Liver (tissue), 9 donors: ENCODE results near the gene MGST3. TPM values are rescaled to one million over a fixed set of nuclear protein-coding genes. Genes with fewer than 3 reads are reported as not detected.

Source experiments
- DNase-seq: peaks from one replicate; pipeline ENCODE4 v3.0.0-alpha.2; 2017; ENCODE audit warnings: low spot score
- H3K27ac ChIP-seq, 2 donors: one replicate each; pipeline ENCODE4 v1.7.0; 2013; ENCODE audit warnings: inconsistent platforms in 2 of 2, low read length in 2 of 2, control low read depth in 1 of 2, low read depth in 1 of 2, mild to moderate bottlenecking in 1 of 2
- H3K27me3 ChIP-seq, 4 donors: one replicate each; pipeline versions ENCODE4 v1.6.1 to v1.7.0; 2013; ENCODE audit warnings: low read length in 3 of 4, inconsistent platforms in 1 of 4, mild to moderate bottlenecking in 1 of 4, moderate library complexity in 1 of 4; ENCODE audit not compliant: control insufficient read depth in 4 of 4, insufficient read depth in 4 of 4
- H3K36me3 ChIP-seq, 4 donors: one replicate each; pipeline versions ENCODE4 v1.6.1 to v1.7.0; 2013; ENCODE audit warnings: low read length in 3 of 4, mild to moderate bottlenecking in 3 of 4, low read depth in 1 of 4, moderate library complexity in 1 of 4; ENCODE audit not compliant: control insufficient read depth in 4 of 4, insufficient read depth in 3 of 4
- H3K4me1 ChIP-seq, 4 donors: one replicate each; pipeline versions ENCODE4 v1.6.1 to v1.7.0; 2013; ENCODE audit warnings: low read length in 3 of 4, mild to moderate bottlenecking in 3 of 4, moderate library complexity in 1 of 4; ENCODE audit not compliant: control insufficient read depth in 4 of 4, insufficient read depth in 4 of 4
- H3K4me3 ChIP-seq, 3 donors: one replicate each; pipeline versions ENCODE4 v1.6.1 to v1.7.0; 2013; ENCODE audit warnings: low read length in 3 of 3, control low read depth in 1 of 3, low read depth in 1 of 3, mild to moderate bottlenecking in 1 of 3
- H3K9ac ChIP-seq, 2 donors: one replicate each; pipeline ENCODE4 v1.7.0; 2013; ENCODE audit warnings: low read length in 2 of 2, mild to moderate bottlenecking in 2 of 2, moderate library complexity in 2 of 2, control low read depth in 1 of 2, low read depth in 1 of 2
- H3K9me3 ChIP-seq, 4 donors: one replicate each; pipeline versions ENCODE4 v1.6.1 to v1.7.0; 2013; ENCODE audit warnings: low read length in 3 of 4; ENCODE audit not compliant: control insufficient read depth in 4 of 4
- ATF3 ChIP-seq: IDR thresholded peaks from 2 replicates; pipeline ENCODE4 v1.6.1; 2016; ENCODE audit warnings: antibody characterized with exemption
- EGR1 ChIP-seq, 2 donors: IDR thresholded peaks; 2 replicates each; pipeline ENCODE4 v1.6.1; 2016 to 2018; ENCODE audit warnings: antibody characterized with exemption in 2 of 2, low read depth in 2 of 2
- FOXA1 ChIP-seq: IDR thresholded peaks from 2 replicates; pipeline ENCODE4 v1.6.1; 2016; ENCODE audit warnings: antibody characterized with exemption
- FOXA2 ChIP-seq: IDR thresholded peaks from 2 replicates; pipeline ENCODE4 v1.6.1; 2016; ENCODE audit warnings: antibody characterized with exemption
- GABPA ChIP-seq, 2 donors: IDR thresholded peaks in 1 of 2; conservative IDR thresholded peaks in 1 of 2; 2 replicates each; pipeline ENCODE4 v1.6.1; 2016; ENCODE audit warnings: antibody characterized with exemption in 2 of 2, mild to moderate bottlenecking in 1 of 2, moderate library complexity in 1 of 2
- HNF4A ChIP-seq, 2 donors: conservative IDR thresholded peaks; 2 replicates each; pipeline ENCODE4 v1.6.1; 2016; ENCODE audit warnings: antibody characterized with exemption in 2 of 2, mild to moderate bottlenecking in 2 of 2
- HNF4G ChIP-seq: IDR thresholded peaks from 2 replicates; pipeline ENCODE4 v1.6.1; 2016; ENCODE audit warnings: antibody characterized with exemption
- JUND ChIP-seq, 2 donors: IDR thresholded peaks; 2 replicates each; pipeline ENCODE4 v1.6.1; 2016; ENCODE audit warnings: antibody characterized with exemption in 2 of 2
- MAX ChIP-seq: IDR thresholded peaks from 2 replicates; pipeline ENCODE4 v1.6.1; 2016; ENCODE audit warnings: antibody characterized with exemption
- NR2F2 ChIP-seq: IDR thresholded peaks from 2 replicates; pipeline ENCODE4 v1.6.1; 2016; ENCODE audit warnings: antibody characterized with exemption
- RAD21 ChIP-seq, 2 donors: IDR thresholded peaks; 2 replicates each; pipeline ENCODE4 v1.6.1; 2016; ENCODE audit warnings: antibody characterized with exemption in 2 of 2, mild to moderate bottlenecking in 2 of 2
- RXRA ChIP-seq, 2 donors: IDR thresholded peaks; 2 replicates each; pipeline ENCODE4 v1.6.1; 2017 to 2018; ENCODE audit warnings: antibody characterized with exemption in 2 of 2, mild to moderate bottlenecking in 1 of 2
- SP1 ChIP-seq: IDR thresholded peaks from 2 replicates; pipeline ENCODE4 v1.6.1; 2018; ENCODE audit warnings: antibody characterized with exemption, mild to moderate bottlenecking
- TAF1 ChIP-seq: conservative IDR thresholded peaks from 2 replicates; pipeline ENCODE4 v1.6.1; 2016; ENCODE audit warnings: antibody characterized with exemption, mild to moderate bottlenecking
- YY1 ChIP-seq: IDR thresholded peaks from 2 replicates; pipeline ENCODE4 v1.6.1; 2016; ENCODE audit warnings: antibody characterized with exemption, mild to moderate bottlenecking
- ZBTB33 ChIP-seq: IDR thresholded peaks from 2 replicates; pipeline ENCODE4 v1.6.1; 2016; ENCODE audit warnings: antibody characterized with exemption
- WGBS: extraction: QIAGEN DNeasy Blood & Tissue Kit; methylation state at CpG from one replicate; pipeline ENCODE4 v1.1.7; 2013; 5-methylcytosine and 5-hydroxymethylcytosine counted together
- polyA plus RNA-seq, 2 donors: library from polyadenylated mRNA; stranded (reverse) in 1 of 2; unstranded in 1 of 2; fragments of 200-250 nt in 1 of 2; fragments of >200 nt in 1 of 2; fragmentation: Nextera tagmentation in 1 of 2; extraction: Ambion mirVana in 1 of 2; gene quantifications; one replicate each; pipeline versions ENCODE4 v1.2.1 to v1.2.3, GENCODE V29; 2013 to 2015
- total RNA-seq, 2 donors: library from RNA; depleted of rRNA; stranded (reverse); fragments of >200 nt; gene quantifications; one replicate each; pipeline ENCODE4 v1.2.3, GENCODE V29; 2014
- TF ChIP-seq, protein P1 (sequence below): fragments of 150-350 bp; IDR thresholded peaks from 2 replicates; pipeline ENCODE4 v1.5.1; 2017; ENCODE audit warnings: improper control_type of control experiment, low read depth, low read length; ENCODE audit not compliant: missing input control
- TF ChIP-seq, protein P2 (sequence below): IDR thresholded peaks from 2 replicates; pipeline ENCODE4 v1.6.1; 2016; ENCODE audit warnings: antibody characterized with exemption, mild to moderate bottlenecking
- donor health status: healthy.
- donor health status: healthy.
- donor health status: healthy.
- donor health status: healthy.
- donor health status: healthy.

Gene MGST3
- total and polyA plus RNA-seq, 4 donors = 68.7 to 307 (median 181) TPM

DNA sequence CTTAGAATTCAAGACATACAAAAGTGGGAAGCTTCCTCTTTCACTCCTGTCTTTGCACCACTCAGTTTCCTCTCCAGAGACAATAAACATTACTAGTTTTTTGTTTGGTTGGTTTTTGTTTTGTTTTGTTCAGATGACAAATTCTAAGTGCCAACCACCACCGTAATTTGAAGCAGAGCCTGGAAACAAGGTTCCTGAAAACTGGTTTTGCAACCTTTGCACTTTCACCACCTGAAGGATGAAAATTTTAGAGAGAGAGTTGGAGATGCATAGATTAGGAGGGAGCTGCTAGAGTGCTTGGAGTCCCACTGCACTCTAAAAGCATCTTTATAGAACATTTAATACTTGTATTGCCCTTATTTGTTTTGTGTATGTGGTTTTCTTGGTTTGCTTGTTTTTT lies 20.2 kb upstream of the MGST3 start:
- WGBS = 30% methylated on average over 1 of the region's 1 CpG
- TF ChIP-seq GABPA (IDR thresholded peaks at IDR 0.05 in 1 of 2, conservative IDR thresholded peaks at IDR 0.05 in 1 of 2) = no peak
- no peak for TF ChIP-seq MAX
- TF ChIP-seq, protein P1, sequence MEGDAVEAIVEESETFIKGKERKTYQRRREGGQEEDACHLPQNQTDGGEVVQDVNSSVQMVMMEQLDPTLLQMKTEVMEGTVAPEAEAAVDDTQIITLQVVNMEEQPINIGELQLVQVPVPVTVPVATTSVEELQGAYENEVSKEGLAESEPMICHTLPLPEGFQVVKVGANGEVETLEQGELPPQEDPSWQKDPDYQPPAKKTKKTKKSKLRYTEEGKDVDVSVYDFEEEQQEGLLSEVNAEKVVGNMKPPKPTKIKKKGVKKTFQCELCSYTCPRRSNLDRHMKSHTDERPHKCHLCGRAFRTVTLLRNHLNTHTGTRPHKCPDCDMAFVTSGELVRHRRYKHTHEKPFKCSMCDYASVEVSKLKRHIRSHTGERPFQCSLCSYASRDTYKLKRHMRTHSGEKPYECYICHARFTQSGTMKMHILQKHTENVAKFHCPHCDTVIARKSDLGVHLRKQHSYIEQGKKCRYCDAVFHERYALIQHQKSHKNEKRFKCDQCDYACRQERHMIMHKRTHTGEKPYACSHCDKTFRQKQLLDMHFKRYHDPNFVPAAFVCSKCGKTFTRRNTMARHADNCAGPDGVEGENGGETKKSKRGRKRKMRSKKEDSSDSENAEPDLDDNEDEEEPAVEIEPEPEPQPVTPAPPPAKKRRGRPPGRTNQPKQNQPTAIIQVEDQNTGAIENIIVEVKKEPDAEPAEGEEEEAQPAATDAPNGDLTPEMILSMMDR = no peak
- no peak overlapping the region for H3K4me3 ChIP-seq
- H3K9me3 ChIP-seq = no peaks in the 10 kb centered on the region
- no peak overlapping the region for H3K9ac ChIP-seq
- no peaks in the 10 kb centered on the region for H3K36me3 ChIP-seq
- no peak for DNase-seq
- no peaks in the 10 kb centered on the region for H3K4me1 ChIP-seq
- H3K27ac ChIP-seq = no peak overlapping the region
- no peaks in the 10 kb centered on the region for H3K27me3 ChIP-seq

GRCh38 chr1:165612062-165612461 lies 19.0 kb upstream of the MGST3 start:
- no peak for DNase-seq
- no peak overlapping the region for H3K27ac ChIP-seq
- no peaks in the 10 kb centered on the region for H3K4me1 ChIP-seq
- H3K27me3 ChIP-seq = no peaks in the 10 kb centered on the region
- H3K36me3 ChIP-seq = no peaks in the 10 kb centered on the region
- 88% methylated on average over 3 of the region's 3 CpGs for WGBS
- no peak overlapping the region for H3K9ac ChIP-seq
- H3K4me3 ChIP-seq = no peak overlapping the region
- TF ChIP-seq FOXA1 (no peak), MAX (no peak), RXRA (IDR thresholded peaks at IDR 0.05) (no peak), HNF4G (no peak), YY1 (no peak), ATF3 (no peak), EGR1 (IDR thresholded peaks at IDR 0.05; ENCODE audit: low read depth in 2 of 2) (no peak), NR2F2 (no peak), SP1 (no peak), TAF1 (no peak), GABPA (IDR thresholded peaks at IDR 0.05 in 1 of 2, conservative IDR thresholded peaks at IDR 0.05 in 1 of 2) (no peak), RAD21 (IDR thresholded peaks at IDR 0.05) (no peak), JUND (IDR thresholded peaks at IDR 0.05) (no peak), ZBTB33 (no peak), HNF4A (conservative IDR thresholded peaks at IDR 0.05) (no peak), FOXA2 (no peak)
- TF ChIP-seq, protein P2, sequence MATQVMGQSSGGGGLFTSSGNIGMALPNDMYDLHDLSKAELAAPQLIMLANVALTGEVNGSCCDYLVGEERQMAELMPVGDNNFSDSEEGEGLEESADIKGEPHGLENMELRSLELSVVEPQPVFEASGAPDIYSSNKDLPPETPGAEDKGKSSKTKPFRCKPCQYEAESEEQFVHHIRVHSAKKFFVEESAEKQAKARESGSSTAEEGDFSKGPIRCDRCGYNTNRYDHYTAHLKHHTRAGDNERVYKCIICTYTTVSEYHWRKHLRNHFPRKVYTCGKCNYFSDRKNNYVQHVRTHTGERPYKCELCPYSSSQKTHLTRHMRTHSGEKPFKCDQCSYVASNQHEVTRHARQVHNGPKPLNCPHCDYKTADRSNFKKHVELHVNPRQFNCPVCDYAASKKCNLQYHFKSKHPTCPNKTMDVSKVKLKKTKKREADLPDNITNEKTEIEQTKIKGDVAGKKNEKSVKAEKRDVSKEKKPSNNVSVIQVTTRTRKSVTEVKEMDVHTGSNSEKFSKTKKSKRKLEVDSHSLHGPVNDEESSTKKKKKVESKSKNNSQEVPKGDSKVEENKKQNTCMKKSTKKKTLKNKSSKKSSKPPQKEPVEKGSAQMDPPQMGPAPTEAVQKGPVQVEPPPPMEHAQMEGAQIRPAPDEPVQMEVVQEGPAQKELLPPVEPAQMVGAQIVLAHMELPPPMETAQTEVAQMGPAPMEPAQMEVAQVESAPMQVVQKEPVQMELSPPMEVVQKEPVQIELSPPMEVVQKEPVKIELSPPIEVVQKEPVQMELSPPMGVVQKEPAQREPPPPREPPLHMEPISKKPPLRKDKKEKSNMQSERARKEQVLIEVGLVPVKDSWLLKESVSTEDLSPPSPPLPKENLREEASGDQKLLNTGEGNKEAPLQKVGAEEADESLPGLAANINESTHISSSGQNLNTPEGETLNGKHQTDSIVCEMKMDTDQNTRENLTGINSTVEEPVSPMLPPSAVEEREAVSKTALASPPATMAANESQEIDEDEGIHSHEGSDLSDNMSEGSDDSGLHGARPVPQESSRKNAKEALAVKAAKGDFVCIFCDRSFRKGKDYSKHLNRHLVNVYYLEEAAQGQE = no peak
- TF ChIP-seq, protein P1 = no peak
- H3K9me3 ChIP-seq = no peaks in the 10 kb centered on the region
